Endothelial cell of umbilical vein (primary cell): Measurements from ENCODE around the gene MLLT6. TPM values are rescaled to one million over a fixed set of nuclear protein-coding genes. Genes with fewer than 3 reads are reported as not detected.

ENCODE experiments used
- BruUV-seq: library from RNA; stranded (reverse); fragments of 400-500 nt; replicated peaks from 2 replicates; lab custom pipeline; 2021; lab: Mats Ljungman, UMichigan
- CTCF ChIA-PET: fragments of 300-600, 350-600 bp; sonication (Branson Sonifier 250); formaldehyde crosslinking; loops from one replicate; lab custom pipeline; 2021; ENCODE audit warnings: antibody characterized with exemption, inconsistent platforms; lab: Charles Lee
- POLR2A ChIA-PET: fragments of 300-600, 350-600 bp; sonication (Branson Sonifier 250); formaldehyde crosslinking; loops from one replicate; lab custom pipeline; 2021; ENCODE audit warnings: antibody characterized with exemption, inconsistent platforms; lab: Charles Lee
- DNase-seq: peaks from one replicate; pipeline ENCODE4 v3.0.0-alpha.2; 2011; ENCODE audit warnings: low read depth, low spot score
- FAIRE-seq: peaks from 2 replicates; lab custom pipeline; 2011; peaks lifted over from hg19 to GRCh38; lab: Jason Lieb, UNC
- H2AFZ ChIP-seq: 2 replicates; pipeline ENCODE4 v1.6.0; 2012; ENCODE audit warnings: low read depth, low read length, control low read depth, inconsistent platforms
- H3K27ac ChIP-seq: 2 replicates; pipeline ENCODE4 v1.5.1; 2011; ENCODE audit warnings: low read depth, mild to moderate bottlenecking, control low read depth, low read length, moderate library complexity; ENCODE audit not compliant: insufficient read depth
- H3K27me3 ChIP-seq, 2 experiments: 2 replicates each; pipeline versions ENCODE4 v1.6.0 to v1.6.1; 2011; ENCODE audit warnings: low read length in 2 of 2, mixed read lengths in 1 of 2; ENCODE audit not compliant: control insufficient read depth in 2 of 2, insufficient read depth in 2 of 2
- H3K36me3 ChIP-seq, 2 experiments: 2 replicates in 1 of 2; 3 replicates in 1 of 2; pipeline ENCODE4 v1.5.1; 2011; ENCODE audit warnings: low read length in 2 of 2, mild to moderate bottlenecking in 1 of 2, moderate library complexity in 1 of 2; ENCODE audit not compliant: control insufficient read depth in 2 of 2, insufficient read depth in 2 of 2; ENCODE audit errors: extremely low read depth in 1 of 2
- H3K4me1 ChIP-seq: 3 replicates; pipeline ENCODE4 v1.5.1; 2011; ENCODE audit warnings: mild to moderate bottlenecking, low read length; ENCODE audit not compliant: control insufficient read depth, insufficient read depth; ENCODE audit errors: extremely low read depth
- H3K4me2 ChIP-seq: 2 replicates; pipeline ENCODE4 v1.6.1; 2011; ENCODE audit warnings: low read length, control low read depth, mixed read lengths; ENCODE audit not compliant: insufficient read depth
- H3K4me3 ChIP-seq, 3 experiments: fragments of 200-600 bp in 1 of 3; sonication (generic), shearing (Covaris generic) in 1 of 3; replicated peaks in 1 of 3; 2 replicates each; pipeline ENCODE4 v1.5.1; 2011 to 2016; ENCODE audit warnings: control low read depth in 3 of 3, low read length in 3 of 3, mild to moderate bottlenecking in 2 of 3, inconsistent platforms in 1 of 3, low read depth in 1 of 3, moderate library complexity in 1 of 3; ENCODE audit not compliant: insufficient read depth in 1 of 3
- H3K79me2 ChIP-seq: 2 replicates; pipeline ENCODE4 v1.6.0; 2012; ENCODE audit warnings: low read length, inconsistent platforms; ENCODE audit not compliant: control insufficient read depth, insufficient read depth
- H3K9ac ChIP-seq: replicated peaks from 2 replicates; pipeline ENCODE3; 2011; ENCODE audit warnings: low read length, control low read depth; ENCODE audit not compliant: insufficient read depth; ENCODE audit errors: extremely low read depth
- H3K9me1 ChIP-seq: replicated peaks from 3 replicates; pipeline ENCODE4 v1.6.0; 2011; ENCODE audit warnings: mild to moderate bottlenecking, low read length; ENCODE audit not compliant: control insufficient read depth, insufficient read depth; ENCODE audit errors: extremely low read depth
- H3K9me3 ChIP-seq: replicated peaks from 2 replicates; pipeline ENCODE4 v1.5.1; 2012; ENCODE audit warnings: low read length, inconsistent platforms; ENCODE audit not compliant: control insufficient read depth, insufficient read depth
- H4K20me1 ChIP-seq: replicated peaks from 2 replicates; pipeline ENCODE3; 2011; ENCODE audit warnings: mild to moderate bottlenecking, low read length; ENCODE audit not compliant: control insufficient read depth, insufficient read depth; ENCODE audit errors: extremely low read depth
- CTCF ChIP-seq, 2 donors: IDR thresholded peaks; 1 replicate in 1 of 2; 2 replicates in 1 of 2; pipeline ENCODE4 v1.5.1; 2011; ENCODE audit warnings: low read length in 2 of 2, mild to moderate bottlenecking in 2 of 2, moderate library complexity in 2 of 2, control low read depth in 1 of 2, inconsistent platforms in 1 of 2, low read depth in 1 of 2; ENCODE audit not compliant: insufficient read depth in 1 of 2; ENCODE audit errors: extremely low read depth in 1 of 2
- EZH2 ChIP-seq: IDR thresholded peaks from 2 replicates; pipeline ENCODE4 v1.6.1; 2012; ENCODE audit warnings: borderline replicate concordance, low read depth, mild to moderate bottlenecking, moderate library complexity, low read length, inconsistent platforms; ENCODE audit not compliant: severe bottlenecking
- FOS ChIP-seq: IDR thresholded peaks from 2 replicates; pipeline ENCODE4 v1.6.1; 2011; ENCODE audit warnings: mild to moderate bottlenecking, low read length, moderate library complexity, borderline replicate concordance; ENCODE audit not compliant: insufficient read depth
- GATA2 ChIP-seq: IDR thresholded peaks from 2 replicates; pipeline ENCODE4 v1.7.0; 2011; ENCODE audit warnings: low read depth, mild to moderate bottlenecking, moderate library complexity, mixed read lengths, low read length; ENCODE audit not compliant: insufficient read length, insufficient read depth
- JUN ChIP-seq: IDR thresholded peaks from 2 replicates; pipeline ENCODE4 v1.6.1; 2011; ENCODE audit warnings: borderline replicate concordance, low read depth; ENCODE audit not compliant: insufficient read length, insufficient read depth
- MAX ChIP-seq: IDR thresholded peaks from 2 replicates; pipeline ENCODE4 v1.6.1; 2011; ENCODE audit not compliant: insufficient read depth, insufficient read length
- MYC ChIP-seq: IDR thresholded peaks from one replicate; pipeline ENCODE4 v1.6.1; 2011; ENCODE audit warnings: mild to moderate bottlenecking, low read depth, low read length
- POLR2A ChIP-seq: IDR thresholded peaks from 2 replicates; pipeline ENCODE4 v1.6.1; 2012; ENCODE audit warnings: low read depth, mild to moderate bottlenecking, control low read depth, low read length
- POLR2AphosphoS5 ChIP-seq: IDR thresholded peaks from 2 replicates; pipeline ENCODE4 v1.6.1; 2012; ENCODE audit warnings: low read depth, mild to moderate bottlenecking, control low read depth, low read length, moderate library complexity; ENCODE audit not compliant: insufficient read depth
- dilution Hi-C: fragments of 300-500 bp; cut with MboI; formaldehyde crosslinking; loops from one replicate; pipeline ENCODE4 v1.15.0; 2019; ENCODE audit warnings: low sequenced_read_pairs; ENCODE audit not compliant: extremely low pct_ligation_motif_present
- intact Hi-C: fragments of 100-400 bp; cut with micrococcal nuclease; formaldehyde crosslinking; loops from one replicate; pipeline ENCODE4 v1.10.0; 2022
- polyA plus RNA-seq, 4 experiments: library from polyadenylated mRNA; depleted of rRNA in 3 of 4; stranded (reverse) in 3 of 4; unstranded in 1 of 4; fragments of >200 nt; gene quantifications; 2 replicates each; pipeline versions ENCODE4 v1.2.1 to v1.2.3, GENCODE V29; 2011 to 2012; ENCODE audit warnings: missing spikeins in 1 of 4
- total RNA-seq: library from RNA; stranded (reverse); gene quantifications from 2 replicates; pipeline ENCODE4 v1.2.3, GENCODE V29; 2021

The MLLT6 gene
- total and polyA plus RNA-seq, 2 donors (not counting 3 experiments of a cell fraction or from before 2014, with no cell fraction given), result 32.1 to 85.4 TPM

- DNase-seq (no peak), FAIRE-seq (no peak)
- no peak overlapping the region for H3K9ac ChIP-seq
- TF ChIP-seq FOS, result no peak
- ChIA-PET POLR2A (no interaction called here), CTCF (interaction anchor here (0.6 to 3.0 kb wide), 5 partner anchors 12 to 45 kb away, joined by 3 to 11 read pairs (median 3); no protein-coding TSS in a partner anchor)
- H3K9me3 ChIP-seq, result no peaks in the 10 kb centered on the region
- H3K79me2 ChIP-seq, result no peaks in the 10 kb centered on the region
- H2AFZ ChIP-seq, result no peak overlapping the region
- dilution Hi-C loops (no loop called here), intact Hi-C loops (no loop called here)
- no peaks in the 10 kb centered on the region for H3K9me1 ChIP-seq
- no peak overlapping the region for H3K27ac ChIP-seq
- H3K36me3 ChIP-seq, result no peaks in the 10 kb centered on the region
- peaks cover 6% of the 10 kb centered on the region for H3K4me1 ChIP-seq
- H4K20me1 ChIP-seq, result no peaks in the 10 kb centered on the region
- BruUV-seq, result no TSS peak
- H3K27me3 ChIP-seq, result no peaks in the 10 kb centered on the region
- H3K4me2 ChIP-seq, result no peak overlapping the region
- no peak overlapping the region for H3K4me3 ChIP-seq
Measured at GRCh38 chr17:38690386-38690785, 14.7 kb upstream of the MLLT6 start.

- Histone ChIP-seq H3K27me3 (no peaks in the 10 kb centered on the region), H3K36me3 (no peaks in the 10 kb centered on the region), H4K20me1 (no peaks in the 10 kb centered on the region), H3K27ac (no peak overlapping the region), H3K4me3 (no peak overlapping the region), H3K9me1 (no peaks in the 10 kb centered on the region), H2AFZ (no peak overlapping the region), H3K9ac (no peak overlapping the region), H3K4me2 (no peak overlapping the region), H3K9me3 (no peaks in the 10 kb centered on the region), H3K79me2 (no peaks in the 10 kb centered on the region), H3K4me1 (peaks cover 6% of the 10 kb centered on the region)
- TF ChIP-seq GATA2 (no peak), EZH2 (no peak), CTCF (IDR thresholded peaks at IDR 0.05; ENCODE audit: extremely low read depth in 1 of 2, insufficient read depth in 1 of 2, low read depth in 1 of 2, low read length in 2 of 2) (no peak), FOS (no peak), POLR2A (no peak), JUN (no peak), MYC (no peak), MAX (no peak), POLR2AphosphoS5 (no peak)
- dilution Hi-C loops, result no loop called here
- FAIRE-seq, result no peak
- intact Hi-C loops, result no loop called here
- CTCF ChIA-PET, result interaction anchor here (0.6 to 3.0 kb wide), 7 partner anchors 13 to 44 kb away, joined by 3 to 11 read pairs (median 3); no protein-coding TSS in a partner anchor
- POLR2A ChIA-PET, result interaction anchor here (0.6 kb wide), 1 partner anchor 182 kb away, joined by 3 read pairs; no protein-coding TSS in a partner anchor
- BruUV-seq, result no TSS peak
- no peak for DNase-seq
Measured at GRCh38 chr17:38691154-38691553, 13.9 kb upstream of the MLLT6 start.
